Epithelial cell of proximal tubule (primary cell): ENCODE results near the gene MED12L. TPM values are rescaled to one million over a fixed set of nuclear protein-coding genes. Genes with fewer than 3 reads are reported as not detected.
"Not testable (repeated sequence)": the region's sequence is repeated elsewhere in the genome, so short reads cannot be mapped to it uniquely, and the experiment has no call there.

ENCODE experiments used
- DNase-seq: peaks from one replicate; pipeline ENCODE4 v3.0.0-alpha.2; 2011; ENCODE audit warnings: low read depth
- H3K4me3 ChIP-seq: 2 replicates; pipeline ENCODE4 v1.5.1; 2011; ENCODE audit warnings: low read depth, mild to moderate bottlenecking, low read length
- total RNA-seq: library from RNA; depleted of rRNA; stranded (reverse); fragments of >200 nt; gene quantifications from 2 replicates; pipeline ENCODE4 v1.2.3, GENCODE V29; 2015
- TF ChIP-seq, protein P1 (sequence below): conservative IDR thresholded peaks from 2 replicates; pipeline ENCODE4 v1.5.1; 2012; ENCODE audit warnings: low read depth, mild to moderate bottlenecking, low read length

Gene MED12L
- total RNA-seq, 1 donor from 2014 or later, result 0.12 TPM

GRCh38 chr3:151052756-151053155 is 32.7 kb upstream of the MED12L start:
- TF ChIP-seq, protein P1, sequence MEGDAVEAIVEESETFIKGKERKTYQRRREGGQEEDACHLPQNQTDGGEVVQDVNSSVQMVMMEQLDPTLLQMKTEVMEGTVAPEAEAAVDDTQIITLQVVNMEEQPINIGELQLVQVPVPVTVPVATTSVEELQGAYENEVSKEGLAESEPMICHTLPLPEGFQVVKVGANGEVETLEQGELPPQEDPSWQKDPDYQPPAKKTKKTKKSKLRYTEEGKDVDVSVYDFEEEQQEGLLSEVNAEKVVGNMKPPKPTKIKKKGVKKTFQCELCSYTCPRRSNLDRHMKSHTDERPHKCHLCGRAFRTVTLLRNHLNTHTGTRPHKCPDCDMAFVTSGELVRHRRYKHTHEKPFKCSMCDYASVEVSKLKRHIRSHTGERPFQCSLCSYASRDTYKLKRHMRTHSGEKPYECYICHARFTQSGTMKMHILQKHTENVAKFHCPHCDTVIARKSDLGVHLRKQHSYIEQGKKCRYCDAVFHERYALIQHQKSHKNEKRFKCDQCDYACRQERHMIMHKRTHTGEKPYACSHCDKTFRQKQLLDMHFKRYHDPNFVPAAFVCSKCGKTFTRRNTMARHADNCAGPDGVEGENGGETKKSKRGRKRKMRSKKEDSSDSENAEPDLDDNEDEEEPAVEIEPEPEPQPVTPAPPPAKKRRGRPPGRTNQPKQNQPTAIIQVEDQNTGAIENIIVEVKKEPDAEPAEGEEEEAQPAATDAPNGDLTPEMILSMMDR, result no peak
- DNase-seq, result no peak

DNA sequence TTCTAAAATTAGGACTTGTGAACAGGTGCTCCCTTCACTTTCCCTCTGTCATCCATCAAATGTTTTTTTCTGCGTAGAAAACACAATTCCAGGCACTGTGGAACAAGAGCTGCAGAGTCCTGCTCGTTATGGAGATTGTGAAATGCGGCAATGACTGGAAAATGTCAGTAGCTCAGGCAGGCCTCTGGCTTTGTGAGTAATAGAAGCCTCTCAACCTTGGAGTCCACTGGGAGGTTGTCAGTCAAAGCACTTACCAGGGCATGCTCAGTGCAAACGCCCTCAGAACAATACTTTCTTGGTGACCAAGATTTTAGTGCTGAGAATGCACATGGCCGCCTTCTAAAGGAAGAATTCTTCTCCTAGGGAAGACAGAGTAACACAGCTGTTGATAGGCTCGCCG is 26.7 kb upstream of the MED12L start:
- no peak for DNase-seq
- TF ChIP-seq, protein P1, result no peak
- no peak overlapping the region for H3K4me3 ChIP-seq

More at GRCh38 chr3:151052756-151053155, 32.7 kb upstream of the MED12L start:
- H3K4me3 ChIP-seq, result no peak overlapping the region

- TF ChIP-seq, protein P1, result no peak
- no peak overlapping the region for H3K4me3 ChIP-seq
- no peak for DNase-seq
These were observed 22.9 kb upstream of the MED12L start for GRCh38 chr3:151062611-151063010.

GRCh38 chr3:151067158-151067557 is 18.3 kb upstream of the MED12L start:
- H3K4me3 ChIP-seq, result no peak overlapping the region
- DNase-seq, result no peak
- TF ChIP-seq, protein P1, result peak; percentile 43

DNA sequence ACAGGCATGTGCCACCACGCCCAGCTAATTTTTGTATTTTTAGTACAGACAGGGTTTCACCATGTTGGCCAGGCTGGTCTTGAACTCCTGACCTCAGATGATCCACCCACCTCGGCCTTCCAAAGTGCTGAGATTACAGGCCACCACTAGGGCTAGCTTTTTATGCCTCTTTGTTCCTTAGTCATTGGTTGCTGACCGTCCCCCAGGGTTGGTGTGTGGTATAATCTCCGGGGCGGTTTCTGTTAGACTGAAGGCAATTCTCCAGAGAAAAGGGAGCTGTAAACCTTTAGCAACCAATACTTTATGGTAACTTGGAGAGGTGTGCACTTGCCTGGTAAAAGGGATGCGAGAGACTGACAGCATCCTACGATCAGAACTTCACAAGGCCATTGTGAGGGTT is 12.6 kb upstream of the MED12L start:
- not testable (repeated sequence) for H3K4me3 ChIP-seq, DNase-seq

GRCh38 chr3:151074256-151074655 is 11.2 kb upstream of the MED12L start:
- DNase-seq, result no peak
- no peak overlapping the region for H3K4me3 ChIP-seq
- TF ChIP-seq, protein P1, result no peak

DNA sequence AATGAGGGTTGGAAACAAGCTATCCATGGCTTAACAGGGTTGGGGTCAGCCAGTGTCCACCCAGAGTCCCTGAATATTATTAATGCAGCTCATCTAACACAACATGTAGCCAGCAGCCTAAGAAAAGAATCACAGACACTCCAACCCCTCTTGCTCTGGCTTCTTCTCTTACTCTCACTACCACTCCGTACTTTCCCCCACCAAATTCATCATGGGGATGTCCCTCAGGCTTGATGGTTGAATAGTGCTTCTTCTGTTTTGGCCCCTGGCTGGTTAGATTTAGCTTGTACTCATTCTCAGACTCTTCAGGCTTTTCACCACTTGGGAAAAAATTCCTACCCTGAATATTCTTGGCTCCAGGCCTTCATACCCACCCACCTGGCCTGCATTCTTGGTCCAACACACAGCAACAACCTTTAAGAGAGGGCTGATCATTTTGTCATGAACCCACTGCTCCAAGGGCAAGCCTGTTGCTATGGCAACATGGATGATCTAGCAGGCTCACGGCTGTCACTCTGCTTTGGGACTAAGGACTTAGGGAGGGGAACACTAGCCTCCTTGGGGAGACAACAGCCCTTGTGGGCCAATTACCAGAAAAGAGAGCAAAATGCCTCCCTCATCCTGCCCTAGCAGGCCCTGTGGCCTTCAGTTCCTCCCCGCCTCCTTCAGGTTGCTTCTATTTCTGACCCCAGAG is 9.4 kb upstream of the MED12L start:
- no peak for DNase-seq
- no peak overlapping the region for H3K4me3 ChIP-seq
- TF ChIP-seq, protein P1, result no peak
